Measurements from ENCODE around the gene CFAP97D2.
"Not testable (repeated sequence)": the region's sequence is repeated elsewhere in the genome, so short reads cannot be mapped to it uniquely, and the experiment has no call there.

CFAP97D2 gene

GRCh38 chr13:114198556-114198955, 19.5 kb downstream of the CFAP97D2 start:
- in situ Hi-C loops (cut with MboI; ENCODE audit: low sequenced_read_pairs): no loop called here

GRCh38 chr13:114199526-114199925, 20.5 kb downstream of the CFAP97D2 start:
- in situ Hi-C loops (cut with MboI; ENCODE audit: low sequenced_read_pairs): not testable (repeated sequence)

GRCh38 chr13:114199954-114200353, 20.9 kb downstream of the CFAP97D2 start:
- in situ Hi-C loops (cut with MboI; ENCODE audit: low sequenced_read_pairs): no loop called here

- in situ Hi-C loops (cut with MboI; ENCODE audit: low sequenced_read_pairs): no loop called here
These were observed 21.4 kb downstream of the CFAP97D2 start for GRCh38 chr13:114200399-114200911.

GRCh38 chr13:114202581-114202980, 23.5 kb downstream of the CFAP97D2 start:
- in situ Hi-C loops (cut with MboI; ENCODE audit: low sequenced_read_pairs): no loop called here

- in situ Hi-C loops (cut with MboI; ENCODE audit: low sequenced_read_pairs): no loop called here
These were observed 24.5 kb downstream of the CFAP97D2 start for GRCh38 chr13:114203536-114203935.

GRCh38 chr13:114204894-114205293, 25.8 kb downstream of the CFAP97D2 start:
- in situ Hi-C loops (cut with MboI; ENCODE audit: low sequenced_read_pairs): no loop called here

GRCh38 chr13:114208134-114208533, 29.1 kb downstream of the CFAP97D2 start:
- in situ Hi-C loops (cut with MboI; ENCODE audit: low sequenced_read_pairs): no loop called here

GRCh38 chr13:114211446-114212157, 32.5 kb downstream of the CFAP97D2 start:
- in situ Hi-C loops (cut with MboI; ENCODE audit: low sequenced_read_pairs): no loop called here

GRCh38 chr13:114212158-114212495, 33.1 kb downstream of the CFAP97D2 start:
- in situ Hi-C loops (cut with MboI; ENCODE audit: low sequenced_read_pairs): no loop called here

- in situ Hi-C loops (cut with MboI; ENCODE audit: low sequenced_read_pairs): no loop called here
These were observed 34.9 kb downstream of the CFAP97D2 start for GRCh38 chr13:114213980-114214379.

- in situ Hi-C loops (cut with MboI; ENCODE audit: low sequenced_read_pairs): no loop called here
These were observed 40.3 kb downstream of the CFAP97D2 start for GRCh38 chr13:114219392-114219791.

GRCh38 chr13:114222461-114222968, 43.5 kb downstream of the CFAP97D2 start:
- in situ Hi-C loops (cut with MboI; ENCODE audit: low sequenced_read_pairs): no loop called here

- in situ Hi-C loops (cut with MboI; ENCODE audit: low sequenced_read_pairs): no loop called here
These were observed 45.1 kb downstream of the CFAP97D2 start for GRCh38 chr13:114224201-114224600.

GRCh38 chr13:114225610-114226009, 46.6 kb downstream of the CFAP97D2 start:
- in situ Hi-C loops (cut with MboI; ENCODE audit: low sequenced_read_pairs): no loop called here

GRCh38 chr13:114226088-114226487, 47.0 kb downstream of the CFAP97D2 start:
- in situ Hi-C loops (cut with MboI; ENCODE audit: low sequenced_read_pairs): no loop called here

- in situ Hi-C loops (cut with MboI; ENCODE audit: low sequenced_read_pairs): no loop called here
These were observed 47.8 kb downstream of the CFAP97D2 start for GRCh38 chr13:114226699-114227323.

- in situ Hi-C loops (cut with MboI; ENCODE audit: low sequenced_read_pairs): no loop called here
These were observed 48.5 kb downstream of the CFAP97D2 start for GRCh38 chr13:114227528-114227927.

GRCh38 chr13:114228176-114228575, 49.1 kb downstream of the CFAP97D2 start:
- in situ Hi-C loops (cut with MboI; ENCODE audit: low sequenced_read_pairs): no loop called here

GRCh38 chr13:114229506-114229905, 50.4 kb downstream of the CFAP97D2 start:
- in situ Hi-C loops (cut with MboI; ENCODE audit: low sequenced_read_pairs): no loop called here

- in situ Hi-C loops (cut with MboI; ENCODE audit: low sequenced_read_pairs): no loop called here
These were observed 51.1 kb downstream of the CFAP97D2 start for GRCh38 chr13:114230117-114230516.

GRCh38 chr13:114230575-114230974, 51.5 kb downstream of the CFAP97D2 start:
- in situ Hi-C loops (cut with MboI; ENCODE audit: low sequenced_read_pairs): no loop called here
